Lower leg skin (tissue), 3 donors: ENCODE measurements around the gene ADARB1.

Source experiments
- POLR2A ChIP-seq, 2 donors: fragments of 450-650 bp; IDR thresholded peaks; one replicate each; pipeline ENCODE4 v1.6.1; 2016 to 2017; ENCODE audit warnings: antibody characterized with exemption in 2 of 2, mild to moderate bottlenecking in 1 of 2, moderate library complexity in 1 of 2
- TF ChIP-seq, protein P1 (sequence below), 3 donors: fragments of 450-650 bp; IDR thresholded peaks; one replicate each; pipeline ENCODE4 v1.5.1; 2016; ENCODE audit warnings: antibody characterized with exemption in 3 of 3, mild to moderate bottlenecking in 3 of 3, moderate library complexity in 2 of 3

- TF ChIP-seq, protein P1, sequence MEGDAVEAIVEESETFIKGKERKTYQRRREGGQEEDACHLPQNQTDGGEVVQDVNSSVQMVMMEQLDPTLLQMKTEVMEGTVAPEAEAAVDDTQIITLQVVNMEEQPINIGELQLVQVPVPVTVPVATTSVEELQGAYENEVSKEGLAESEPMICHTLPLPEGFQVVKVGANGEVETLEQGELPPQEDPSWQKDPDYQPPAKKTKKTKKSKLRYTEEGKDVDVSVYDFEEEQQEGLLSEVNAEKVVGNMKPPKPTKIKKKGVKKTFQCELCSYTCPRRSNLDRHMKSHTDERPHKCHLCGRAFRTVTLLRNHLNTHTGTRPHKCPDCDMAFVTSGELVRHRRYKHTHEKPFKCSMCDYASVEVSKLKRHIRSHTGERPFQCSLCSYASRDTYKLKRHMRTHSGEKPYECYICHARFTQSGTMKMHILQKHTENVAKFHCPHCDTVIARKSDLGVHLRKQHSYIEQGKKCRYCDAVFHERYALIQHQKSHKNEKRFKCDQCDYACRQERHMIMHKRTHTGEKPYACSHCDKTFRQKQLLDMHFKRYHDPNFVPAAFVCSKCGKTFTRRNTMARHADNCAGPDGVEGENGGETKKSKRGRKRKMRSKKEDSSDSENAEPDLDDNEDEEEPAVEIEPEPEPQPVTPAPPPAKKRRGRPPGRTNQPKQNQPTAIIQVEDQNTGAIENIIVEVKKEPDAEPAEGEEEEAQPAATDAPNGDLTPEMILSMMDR (IDR thresholded peaks at IDR 0.05): no peak
- no peak for TF ChIP-seq POLR2A (IDR thresholded peaks at IDR 0.05)
These were observed 139.0 kb downstream of the ADARB1 start for GRCh38 chr21:45213392-45213791.
